Frontal cortex (tissue), 4 donors: ENCODE results near the gene CACNA1G. TPM values are rescaled to one million over a fixed set of nuclear protein-coding genes. Genes with fewer than 3 reads are reported as not detected.

Experiments
- DNase-seq, 2 donors: peaks; one replicate each; pipeline ENCODE4 v3.0.0; 2012; ENCODE audit warnings: low spot score in 2 of 2
- FAIRE-seq: peaks from 2 replicates; lab custom pipeline; 2012; peaks lifted over from hg19 to GRCh38; lab: Jason Lieb, UNC
- total RNA-seq: library from RNA; depleted of rRNA; stranded (reverse); fragments of >200 nt; gene quantifications from one replicate; pipeline ENCODE4 v1.2.3, GENCODE V29; 2014
- donor health status: control.
- donor health status: control.
- donor health status: control.

The CACNA1G gene
- total RNA-seq, 1 donor from 2014 or later, result 7.7 TPM

- no peak for DNase-seq
- no peak for FAIRE-seq
Measured at GRCh38 chr17:50532452-50533024, 28.0 kb upstream of the CACNA1G start, which contains the start of gene EPN3. TSS of gene EPN3 (plus strand) at chr17:50532735. CDS start at chr17:50536557, 3,822 bp downstream.

GRCh38 chr17:50533185-50533584 is 27.3 kb upstream of the CACNA1G start:
- FAIRE-seq (no peak), DNase-seq (no peak)

GRCh38 chr17:50533720-50534148 is 26.8 kb upstream of the CACNA1G start:
- no peak for FAIRE-seq
- peak in 1 of 2 donors; percentile 55 for DNase-seq

GRCh38 chr17:50534222-50534978 is 26.1 kb upstream of the CACNA1G start:
- DNase-seq, result no peak
- no peak for FAIRE-seq

- no peak for DNase-seq
- FAIRE-seq, result no peak
Measured at GRCh38 chr17:50534979-50535326, 25.6 kb upstream of the CACNA1G start.

- DNase-seq (no peak), FAIRE-seq (no peak)
Measured at GRCh38 chr17:50535407-50535806, 25.1 kb upstream of the CACNA1G start.

GRCh38 chr17:50536683-50537646 is 23.6 kb upstream of the CACNA1G start:
- FAIRE-seq, result no peak
- no peak for DNase-seq

- FAIRE-seq (no peak), DNase-seq (no peak)
Measured at GRCh38 chr17:50537721-50538548, 22.6 kb upstream of the CACNA1G start.

GRCh38 chr17:50538549-50539410 is 21.7 kb upstream of the CACNA1G start:
- no peak for DNase-seq
- no peak for FAIRE-seq

GRCh38 chr17:50539762-50540559 is 20.6 kb upstream of the CACNA1G start:
- FAIRE-seq, result no peak
- no peak for DNase-seq

- no peak for FAIRE-seq
- no peak for DNase-seq
Measured at GRCh38 chr17:50540560-50541401, 19.7 kb upstream of the CACNA1G start.

- DNase-seq (no peak), FAIRE-seq (no peak)
Measured at GRCh38 chr17:50541402-50541715, 19.2 kb upstream of the CACNA1G start.

- DNase-seq (peak; percentile 96 to 99), FAIRE-seq (no peak)
Measured at GRCh38 chr17:50541716-50542688, 18.5 kb upstream of the CACNA1G start.

- DNase-seq, result no peak
- no peak for FAIRE-seq
Measured at GRCh38 chr17:50542795-50543774, 17.4 kb upstream of the CACNA1G start.

GRCh38 chr17:50544516-50544915 is 16.0 kb upstream of the CACNA1G start:
- no peak for FAIRE-seq
- no peak for DNase-seq
